NCI-H2227 (cell line): ENCODE results near the gene UBC.
"Not testable (repeated sequence)": the region's sequence is repeated elsewhere in the genome, so short reads cannot be mapped to it uniquely, and the experiment has no call there.

Source experiments
- DNase-seq: peaks from one replicate; lab custom pipeline; 2025; ENCODE audit not compliant: unreplicated experiment; lab: John Stamatoyannopoulos, UW

The UBC gene

GRCh38 chr12:124887766-124888165 is 26.7 kb downstream of the UBC start:
- DNase-seq = not testable (repeated sequence)

- no peak for DNase-seq
Measured at GRCh38 chr12:124884587-124885438, 29.6 kb downstream of the UBC start.

- DNase-seq = no peak
Measured at GRCh38 chr12:124883263-124884130, 31.0 kb downstream of the UBC start.

GRCh38 chr12:124881123-124881522 is 33.3 kb downstream of the UBC start:
- DNase-seq = no peak

- DNase-seq = not testable (repeated sequence)
Measured at GRCh38 chr12:124880335-124880734, 34.1 kb downstream of the UBC start.

GRCh38 chr12:124878795-124879516 is 35.5 kb downstream of the UBC start:
- no peak for DNase-seq

- DNase-seq = no peak
Measured at GRCh38 chr12:124877423-124877822, 37.0 kb downstream of the UBC start.

- DNase-seq = no peak
Measured at GRCh38 chr12:124876171-124876570, 38.3 kb downstream of the UBC start.

- no peak for DNase-seq
Measured at GRCh38 chr12:124875803-124876132, 38.7 kb downstream of the UBC start.

- DNase-seq = no peak
Measured at GRCh38 chr12:124874988-124875802, 39.3 kb downstream of the UBC start.

GRCh38 chr12:124874188-124874587 is 40.3 kb downstream of the UBC start:
- DNase-seq = no peak

- no peak for DNase-seq
Measured at GRCh38 chr12:124872068-124872719, 42.3 kb downstream of the UBC start.

- DNase-seq = no peak
Measured at GRCh38 chr12:124871297-124871696, 43.2 kb downstream of the UBC start.

GRCh38 chr12:124870515-124870914 is 43.9 kb downstream of the UBC start:
- no peak for DNase-seq

GRCh38 chr12:124869059-124869665 is 45.3 kb downstream of the UBC start:
- DNase-seq = no peak

GRCh38 chr12:124868252-124869058 is 46.0 kb downstream of the UBC start:
- no peak for DNase-seq

GRCh38 chr12:124867401-124867930 is 47.0 kb downstream of the UBC start:
- no peak for DNase-seq

- DNase-seq = no peak
Measured at GRCh38 chr12:124866883-124867400, 47.5 kb downstream of the UBC start.
